NOMO-1 treated with DMSO at 0.1 percent for 48 hours (cell line): Measurements from ENCODE around the gene TTC14.

Source experiments
- DNase-seq: peaks from one replicate; lab custom pipeline; 2025; ENCODE audit not compliant: unreplicated experiment; lab: John Stamatoyannopoulos, UW

TTC14 gene

GRCh38 chr3:180626844-180627243, 24.9 kb downstream of the TTC14 start:
- DNase-seq: no peak

DNA sequence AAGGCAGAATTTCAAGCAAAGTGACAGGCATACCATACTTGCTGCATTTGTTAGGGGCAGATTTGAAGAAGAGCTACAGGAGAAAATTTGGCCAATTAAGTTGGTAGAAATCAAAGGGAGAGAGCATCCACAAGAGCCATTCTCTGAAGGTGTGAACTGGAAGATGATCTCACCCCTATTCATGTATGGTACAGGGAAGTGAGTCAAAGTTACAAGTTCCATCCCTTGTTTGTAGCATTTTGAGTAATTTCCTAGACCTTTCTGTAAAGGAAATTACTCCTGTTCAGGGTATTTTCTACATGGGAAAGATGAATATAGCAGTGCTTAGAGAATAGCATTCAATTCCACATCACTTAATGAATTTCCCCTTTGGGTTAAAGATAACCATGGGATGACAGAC, 28.4 kb downstream of the TTC14 start:
- DNase-seq: no peak

DNA sequence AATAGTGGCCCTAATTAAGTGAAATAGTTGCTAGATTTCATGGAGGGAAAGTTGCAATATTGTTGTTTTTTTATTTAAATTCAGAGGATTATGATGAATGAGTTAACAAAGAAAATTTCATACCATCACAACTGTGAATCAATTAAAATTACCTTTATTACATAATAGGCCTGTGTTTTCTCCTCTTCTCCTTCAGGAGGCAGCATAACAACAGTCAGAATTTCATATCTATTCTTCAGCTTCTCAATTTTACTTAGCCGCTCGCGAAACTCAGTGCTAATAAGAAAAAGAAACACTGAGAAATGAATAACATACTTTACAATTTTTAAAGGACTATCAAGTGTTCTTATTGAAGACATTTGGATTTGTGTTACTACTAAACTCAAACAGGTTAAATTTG, 29.4 kb downstream of the TTC14 start:
- no peak for DNase-seq

DNA sequence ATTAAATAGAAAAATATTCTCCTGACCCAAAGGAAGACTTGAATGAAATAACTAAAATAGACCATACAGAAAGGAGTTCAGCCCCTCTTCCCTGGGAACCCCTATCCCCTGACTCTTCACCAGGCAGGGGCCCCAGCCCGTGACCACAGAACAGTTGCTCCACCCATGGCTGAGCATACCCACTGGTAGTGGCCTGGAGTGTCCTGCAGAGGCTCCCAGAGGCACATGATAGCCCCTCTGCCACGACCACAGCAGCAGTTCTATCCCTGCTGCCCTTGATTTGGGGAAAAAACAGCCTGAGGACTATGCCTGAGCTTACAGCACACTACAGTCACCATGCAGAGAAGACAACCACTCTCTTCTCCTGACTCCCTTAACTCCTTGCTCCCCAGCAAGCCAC, 31.8 kb downstream of the TTC14 start:
- DNase-seq: no peak

DNA sequence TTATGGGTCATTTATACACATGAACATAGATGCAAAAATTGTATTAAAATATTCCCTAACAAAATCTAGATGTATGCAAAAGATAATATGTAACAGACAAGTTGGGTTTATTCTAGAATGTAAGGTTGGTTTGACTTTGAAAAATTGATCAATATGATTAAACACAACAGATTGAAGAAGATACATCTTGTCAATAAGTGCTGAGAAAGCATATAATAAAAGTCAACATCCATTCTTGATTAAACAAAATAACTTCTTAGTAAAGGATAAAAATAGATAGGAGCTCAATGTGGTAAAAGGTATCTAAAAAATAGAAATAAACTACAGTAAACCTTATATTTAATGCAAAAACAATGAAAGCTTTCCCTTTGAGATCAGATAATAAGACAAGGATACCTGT, 39.0 kb downstream of the TTC14 start:
- DNase-seq: no peak

DNA sequence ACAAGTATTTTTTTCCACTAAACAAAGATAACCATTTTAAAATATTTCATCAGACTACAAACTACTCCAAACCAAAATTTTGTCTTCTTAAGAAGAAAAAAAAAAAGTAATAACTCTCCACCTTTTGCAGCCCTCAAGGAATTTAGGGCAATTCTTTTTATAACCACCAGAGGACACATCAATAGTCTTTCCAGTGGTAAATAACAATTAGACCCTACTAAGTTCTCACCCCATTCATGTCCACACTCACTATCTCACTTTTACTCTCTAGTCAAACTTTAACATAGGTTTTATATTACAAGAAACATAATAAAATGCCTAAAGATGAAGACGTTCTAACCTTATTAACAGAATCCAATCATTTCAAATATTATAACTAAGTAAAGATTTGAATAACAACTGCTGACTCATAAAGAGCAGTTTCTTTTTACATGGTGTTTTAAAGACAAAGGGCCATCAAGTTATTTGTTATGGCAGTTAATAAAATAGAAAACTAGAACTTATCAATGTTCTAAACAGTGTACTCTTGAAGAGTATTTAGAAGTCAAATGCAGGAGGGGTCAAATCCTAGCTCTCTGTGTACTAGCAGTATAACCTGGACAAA, 44.3 kb downstream of the TTC14 start:
- DNase-seq: no peak

GRCh38 chr3:180656406-180656805, 54.4 kb downstream of the TTC14 start:
- DNase-seq: no peak

- DNase-seq: no peak
These were observed 55.1 kb downstream of the TTC14 start for GRCh38 chr3:180657094-180657493.
